Stimulated activated naive CD8-positive, alpha-beta T cell treated with anti-CD3 and anti-CD28 coated beads, Interleukin-15, amount 100 ng/mL, for 72 hours (primary cell): ENCODE data around the gene FAM20C.
"Not testable (repeated sequence)": the region's sequence is repeated elsewhere in the genome, so short reads cannot be mapped to it uniquely, and the experiment has no call there.

Source experiments
- ATAC-seq: fragments of 150-1000 bp; cut with Tn5 transposase; 2 replicates; pipeline ENCODE4 v1.10.0; 2021; ENCODE audit warnings: mild to moderate bottlenecking, moderate library complexity
- DNase-seq, 2 donors: peaks; one replicate each; pipeline ENCODE4 v3.0.0; 2021 to 2022
- H3K27ac Mint-ChIP-seq, 2 donors: one replicate each; pipeline ENCODE4 v1.8.0; 2022; ENCODE audit warnings: mild to moderate bottlenecking in 2 of 2, mixed read lengths in 2 of 2, moderate library complexity in 2 of 2
- H3K27me3 Mint-ChIP-seq: one replicate; pipeline ENCODE4 v1.8.0; 2022; ENCODE audit warnings: mixed read lengths
- H3K4me1 Mint-ChIP-seq: one replicate; pipeline ENCODE4 v1.8.0; 2022; ENCODE audit warnings: mild to moderate bottlenecking, mixed read lengths
- H3K4me3 Mint-ChIP-seq, 2 donors: one replicate each; pipeline ENCODE4 v1.8.0; 2022; ENCODE audit warnings: mild to moderate bottlenecking in 2 of 2, mixed read lengths in 2 of 2, moderate library complexity in 1 of 2
- H3K9me3 Mint-ChIP-seq, 2 donors: one replicate each; pipeline ENCODE4 v1.8.0; 2022; ENCODE audit warnings: mixed read lengths in 2 of 2

Gene FAM20C

GRCh38 chr7:231858-232246 is 39.5 kb downstream of the FAM20C start:
- H3K4me1 Mint-ChIP-seq, result no peaks in the 10 kb centered on the region
- DNase-seq, result no peak
- H3K27ac Mint-ChIP-seq, result no peak overlapping the region
- no peak overlapping the region for H3K4me3 Mint-ChIP-seq
- H3K27me3 Mint-ChIP-seq, result no peaks in the 10 kb centered on the region
- no peaks in the 10 kb centered on the region for H3K9me3 Mint-ChIP-seq
- ATAC-seq, result no peak

DNA sequence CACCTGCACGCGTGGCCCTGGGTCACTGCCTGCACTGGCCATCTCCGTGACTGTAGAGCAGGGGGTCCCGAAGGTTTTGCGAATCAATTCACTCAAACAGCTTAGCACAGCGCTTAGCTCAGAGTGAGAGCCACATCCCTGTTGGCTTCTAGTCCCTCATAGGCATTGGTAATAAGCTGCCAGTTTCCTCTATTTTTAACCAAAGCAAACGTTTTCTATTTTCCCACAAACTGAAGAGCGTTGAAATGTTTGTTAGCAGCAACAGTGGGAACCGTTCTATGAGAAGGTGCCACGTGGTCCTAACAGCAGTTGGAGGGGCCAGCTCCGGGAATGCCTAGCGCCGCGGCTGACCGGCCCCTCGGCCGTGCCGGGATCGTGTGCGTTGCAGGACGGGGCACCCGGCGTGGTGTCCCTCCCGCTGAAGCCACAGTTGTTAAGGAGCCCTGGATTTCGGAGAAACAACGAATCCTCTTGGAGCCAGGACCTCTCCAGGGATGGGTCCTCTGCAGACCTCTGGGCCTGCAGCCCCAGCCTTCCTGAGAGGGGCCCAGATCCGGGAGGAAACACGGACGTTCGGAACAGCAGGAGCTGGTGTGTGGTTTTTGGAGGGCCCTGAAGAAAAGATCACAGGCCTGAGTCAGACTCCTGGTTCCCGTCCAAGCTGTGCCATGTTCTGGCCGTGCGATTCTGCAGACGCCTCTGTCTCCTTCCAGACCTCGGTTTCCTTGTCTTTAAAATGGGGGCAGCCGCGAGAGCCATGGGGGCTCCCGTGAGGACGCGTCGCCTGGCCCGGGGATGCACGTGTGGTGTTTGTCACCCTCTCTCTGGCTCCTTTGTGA is 40.3 kb downstream of the FAM20C start:
- H3K9me3 Mint-ChIP-seq, result no peaks in the 10 kb centered on the region
- H3K27ac Mint-ChIP-seq, result peak overlapping the region in 1 of 2 donors; percentile 6
- H3K4me3 Mint-ChIP-seq, result no peak overlapping the region
- H3K27me3 Mint-ChIP-seq, result no peaks in the 10 kb centered on the region
- DNase-seq (no peak), ATAC-seq (no peak)
- no peaks in the 10 kb centered on the region for H3K4me1 Mint-ChIP-seq

- no peaks in the 10 kb centered on the region for H3K9me3 Mint-ChIP-seq
- H3K27ac Mint-ChIP-seq, result no peak overlapping the region
- H3K4me1 Mint-ChIP-seq, result no peaks in the 10 kb centered on the region
- ATAC-seq (no peak), DNase-seq (no peak)
- no peak overlapping the region for H3K4me3 Mint-ChIP-seq
- H3K27me3 Mint-ChIP-seq, result no peaks in the 10 kb centered on the region
Measured at GRCh38 chr7:233249-234035, 41.1 kb downstream of the FAM20C start.

DNA sequence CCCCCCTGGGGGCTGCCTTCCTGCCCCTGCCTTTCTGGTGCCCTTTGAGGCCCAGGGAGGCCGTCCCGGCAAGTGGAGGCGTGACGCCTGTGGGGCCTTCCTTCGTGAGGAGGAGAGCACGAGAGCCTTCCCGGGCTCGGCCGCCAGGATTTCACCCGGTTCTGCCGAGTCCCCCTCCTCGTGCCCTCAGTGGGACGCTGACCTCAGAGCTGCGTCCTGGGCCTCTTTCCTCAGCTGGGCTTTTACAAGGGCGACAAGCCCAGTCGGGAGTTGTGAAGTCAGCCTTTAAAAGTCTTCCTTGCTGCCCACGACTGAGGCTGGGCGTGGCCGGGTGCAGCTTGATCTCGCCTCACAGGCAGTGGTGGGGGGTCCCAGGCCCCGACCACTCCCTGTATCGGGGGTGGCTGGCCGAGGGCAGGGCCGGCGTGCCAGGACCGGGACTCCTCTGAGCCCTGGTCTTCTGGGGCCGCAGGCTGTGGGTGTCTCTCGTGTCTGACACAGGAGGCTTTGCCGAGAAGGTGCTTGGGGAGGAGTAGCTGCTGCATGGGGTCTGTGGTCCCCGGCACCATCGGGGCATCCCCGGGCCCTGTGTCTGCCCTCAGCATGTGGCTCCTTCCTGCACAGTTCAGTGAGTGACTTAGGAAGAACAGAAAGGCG is 41.8 kb downstream of the FAM20C start:
- ATAC-seq (no peak), DNase-seq (no peak)
- Mint-ChIP-seq H3K9me3 (no peaks in the 10 kb centered on the region), H3K27me3 (no peaks in the 10 kb centered on the region), H3K27ac (no peak overlapping the region), H3K4me3 (no peak overlapping the region), H3K4me1 (no peaks in the 10 kb centered on the region)

DNA sequence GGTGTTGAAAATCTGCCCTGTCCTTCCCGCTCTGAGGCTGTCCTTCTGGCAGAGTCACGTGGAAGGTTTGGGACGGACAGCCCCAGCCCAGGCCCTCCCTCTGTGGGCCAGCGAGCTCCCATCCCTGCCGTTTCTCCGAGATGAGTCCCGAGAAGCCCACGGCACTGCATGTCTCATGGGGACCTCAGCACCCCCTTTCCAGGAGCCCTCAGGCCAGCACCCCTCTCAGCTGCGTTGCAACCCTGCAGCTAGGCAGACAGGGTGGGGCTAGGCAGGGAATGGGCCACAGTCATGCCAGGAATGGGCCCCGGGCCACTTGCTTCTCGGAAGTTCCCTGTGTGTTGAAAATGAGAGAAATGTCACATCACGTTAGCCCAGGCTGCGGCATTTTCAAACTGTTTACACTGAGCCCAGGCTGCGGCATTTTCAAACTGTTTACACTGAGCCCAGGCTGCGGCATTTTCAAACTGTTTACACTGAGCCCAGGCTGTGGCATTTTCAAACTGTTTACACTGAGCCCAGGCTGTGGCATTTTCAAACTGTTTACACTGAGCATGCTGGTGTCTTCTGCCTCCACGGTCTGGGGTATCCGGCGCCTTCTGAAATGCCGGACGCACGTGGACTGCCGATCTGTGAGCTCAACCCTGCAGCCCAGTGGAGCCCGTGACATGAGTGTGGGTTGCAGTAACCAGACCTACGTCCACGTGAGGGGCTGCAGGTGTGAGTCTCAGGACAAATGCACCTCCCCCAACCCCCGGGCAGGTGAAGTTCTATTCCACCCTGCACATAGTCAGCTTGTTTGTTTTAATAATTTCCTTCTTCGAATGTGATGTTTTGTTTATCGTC is 42.6 kb downstream of the FAM20C start:
- Mint-ChIP-seq H3K27ac (no peak overlapping the region), H3K4me3 (no peak overlapping the region), H3K4me1 (no peaks in the 10 kb centered on the region), H3K27me3 (no peaks in the 10 kb centered on the region), H3K9me3 (no peaks in the 10 kb centered on the region)
- ATAC-seq (no peak), DNase-seq (no peak)

GRCh38 chr7:235576-236395 is 43.4 kb downstream of the FAM20C start:
- H3K27ac Mint-ChIP-seq, result no peak overlapping the region
- no peaks in the 10 kb centered on the region for H3K4me1 Mint-ChIP-seq
- no peak for DNase-seq
- no peaks in the 10 kb centered on the region for H3K9me3 Mint-ChIP-seq
- H3K27me3 Mint-ChIP-seq, result no peaks in the 10 kb centered on the region
- ATAC-seq, result no peak
- no peak overlapping the region for H3K4me3 Mint-ChIP-seq

GRCh38 chr7:236967-237366 is 44.6 kb downstream of the FAM20C start:
- DNase-seq (no peak), ATAC-seq (no peak)
- Mint-ChIP-seq H3K27me3 (no peaks in the 10 kb centered on the region), H3K9me3 (no peaks in the 10 kb centered on the region), H3K4me1 (no peaks in the 10 kb centered on the region), H3K4me3 (no peak overlapping the region), H3K27ac (no peak overlapping the region)

DNA sequence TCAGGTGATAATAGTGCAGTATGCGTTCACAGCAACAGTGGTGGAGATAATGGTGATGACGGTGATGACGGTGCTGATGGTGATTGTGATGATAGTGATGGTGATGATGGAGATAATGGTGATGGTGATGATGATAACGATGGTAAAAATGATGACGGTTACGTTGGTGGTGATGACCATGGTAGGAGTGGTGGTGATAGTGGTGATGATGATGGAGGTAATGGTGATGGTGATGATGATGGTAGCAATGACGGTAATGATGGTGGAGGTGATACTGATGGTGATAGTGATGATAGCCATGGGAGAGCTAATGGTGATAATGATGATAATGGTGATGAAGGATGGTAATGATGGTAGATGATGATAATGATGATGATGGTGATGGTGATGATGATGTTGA is 45.0 kb downstream of the FAM20C start:
- Mint-ChIP-seq H3K9me3 (no peaks in the 10 kb centered on the region), H3K4me3 (no peak overlapping the region), H3K27me3 (no peaks in the 10 kb centered on the region), H3K4me1 (no peaks in the 10 kb centered on the region), H3K27ac (no peak overlapping the region)
- ATAC-seq, result no peak
- no peak for DNase-seq

DNA sequence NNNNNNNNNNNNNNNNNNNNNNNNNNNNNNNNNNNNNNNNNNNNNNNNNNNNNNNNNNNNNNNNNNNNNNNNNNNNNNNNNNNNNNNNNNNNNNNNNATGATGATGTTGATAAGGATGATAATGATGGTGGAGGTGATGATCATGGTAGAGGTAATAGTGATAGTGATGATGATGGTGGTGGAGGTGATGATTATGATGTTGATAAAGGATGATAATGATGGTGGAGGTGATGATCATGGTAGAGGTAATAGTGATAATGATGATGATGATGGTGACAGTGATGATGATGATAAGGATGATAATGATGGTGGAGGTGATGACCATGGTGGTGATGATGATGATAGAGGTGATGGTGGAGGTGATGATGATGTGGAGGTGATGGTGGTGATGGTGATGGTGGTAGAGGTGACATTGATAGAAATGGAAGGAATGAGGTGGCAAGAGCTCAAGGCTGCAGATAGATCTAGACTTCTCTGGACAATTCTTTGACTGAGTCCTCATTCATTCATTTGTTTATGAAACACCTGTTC is 47.8 kb downstream of the FAM20C start:
- H3K4me3 Mint-ChIP-seq, result no peak overlapping the region
- ATAC-seq, result no peak

GRCh38 chr7:240887-241421 is 48.6 kb downstream of the FAM20C start:
- no peak for DNase-seq

More for the DNA sequence above, 47.8 kb downstream of the FAM20C start:
- no peak overlapping the region for H3K27ac Mint-ChIP-seq
- H3K4me1 Mint-ChIP-seq, result no peaks in the 10 kb centered on the region
- no peaks in the 10 kb centered on the region for H3K9me3 Mint-ChIP-seq
- no peaks in the 10 kb centered on the region for H3K27me3 Mint-ChIP-seq
- DNase-seq, result no peak

GRCh38 chr7:241513-241912 is 49.1 kb downstream of the FAM20C start:
- Mint-ChIP-seq H3K9me3 (no peaks in the 10 kb centered on the region), H3K4me1 (no peaks in the 10 kb centered on the region), H3K27me3 (no peaks in the 10 kb centered on the region), H3K4me3 (no peak overlapping the region), H3K27ac (no peak overlapping the region)
- ATAC-seq (no peak), DNase-seq (no peak)

More at GRCh38 chr7:240887-241421, 48.6 kb downstream of the FAM20C start:
- H3K27ac Mint-ChIP-seq, result no peak overlapping the region
- no peaks in the 10 kb centered on the region for H3K27me3 Mint-ChIP-seq
- H3K4me3 Mint-ChIP-seq, result no peak overlapping the region
- peak; percentile 82 for ATAC-seq
- H3K9me3 Mint-ChIP-seq, result no peaks in the 10 kb centered on the region
- no peaks in the 10 kb centered on the region for H3K4me1 Mint-ChIP-seq

DNA sequence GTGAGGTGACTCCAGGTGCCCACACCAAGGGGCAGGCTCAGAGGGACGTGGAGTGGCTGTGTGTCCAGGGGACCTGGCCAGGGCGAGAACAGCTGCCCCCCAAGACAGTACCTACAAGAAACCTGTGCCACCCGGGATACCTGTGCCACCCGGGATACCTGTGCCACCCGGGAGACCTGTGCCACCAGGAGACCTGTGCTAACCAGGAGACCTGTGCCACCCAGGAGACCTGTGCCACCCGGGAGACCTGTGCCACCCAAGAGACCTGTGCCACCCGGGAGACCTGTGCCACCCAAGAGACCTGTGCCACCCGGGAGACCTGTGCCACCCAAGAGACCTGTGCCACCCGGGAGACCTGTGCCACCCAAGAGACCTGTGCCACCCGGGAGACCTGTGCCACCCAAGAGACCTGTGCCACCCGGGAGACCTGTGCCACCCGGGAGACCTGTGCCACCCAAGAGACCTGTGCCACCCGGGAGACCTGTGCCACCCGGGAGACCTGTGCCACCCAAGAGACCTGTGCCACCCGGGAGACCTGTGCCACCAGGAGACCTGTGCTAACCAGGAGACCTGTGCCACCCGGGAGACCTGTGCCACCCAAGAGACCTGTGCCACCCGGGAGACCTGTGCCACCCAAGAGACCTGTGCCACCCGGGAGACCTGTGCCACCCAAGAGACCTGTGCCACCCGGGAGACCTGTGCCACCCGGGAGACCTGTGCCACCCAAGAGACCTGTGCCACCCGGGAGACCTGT is 50.6 kb downstream of the FAM20C start:
- not testable (repeated sequence) for H3K27ac Mint-ChIP-seq, H3K27me3 Mint-ChIP-seq, H3K9me3 Mint-ChIP-seq, ATAC-seq, H3K4me1 Mint-ChIP-seq, DNase-seq, H3K4me3 Mint-ChIP-seq

DNA sequence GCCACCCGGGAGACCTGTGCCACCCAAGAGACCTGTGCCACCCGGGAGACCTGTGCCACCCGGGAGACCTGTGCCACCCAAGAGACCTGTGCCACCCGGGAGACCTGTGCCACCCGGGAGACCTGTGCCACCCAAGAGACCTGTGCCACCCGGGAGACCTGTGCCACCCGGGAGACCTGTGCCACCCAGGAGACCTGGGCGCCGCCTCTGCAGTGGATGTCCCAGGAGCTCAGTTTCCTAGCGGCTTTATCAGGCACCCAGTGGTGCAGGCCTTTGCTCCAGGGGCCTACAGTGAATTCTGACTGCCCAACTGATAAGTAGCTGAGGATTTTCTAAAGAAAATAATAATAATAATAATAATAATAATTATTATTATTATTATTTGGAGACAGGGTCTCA is 51.2 kb downstream of the FAM20C start:
- not testable (repeated sequence) for ATAC-seq, DNase-seq, H3K4me1 Mint-ChIP-seq, H3K9me3 Mint-ChIP-seq, H3K4me3 Mint-ChIP-seq, H3K27me3 Mint-ChIP-seq, H3K27ac Mint-ChIP-seq

DNA sequence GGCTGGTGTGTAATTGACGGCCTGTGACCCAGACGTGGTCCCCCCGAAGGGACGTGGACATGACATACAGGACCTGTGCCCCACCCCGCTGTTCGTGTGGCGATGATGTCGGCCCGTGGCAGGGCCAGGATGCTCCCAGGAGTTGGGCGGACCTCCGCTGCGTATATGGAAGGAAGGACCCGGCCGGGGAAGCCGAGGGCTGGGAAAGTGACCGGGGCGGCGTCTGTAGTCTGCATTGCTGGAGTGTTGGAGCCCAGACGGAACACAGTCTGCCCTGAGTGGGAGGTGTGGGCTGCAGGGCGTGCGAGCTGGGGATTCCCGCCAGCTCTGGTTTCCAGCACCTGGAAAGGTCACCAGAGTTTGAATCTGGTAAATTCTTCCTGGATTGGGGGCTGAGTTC is 52.6 kb downstream of the FAM20C start:
- ATAC-seq, result no peak
- no peaks in the 10 kb centered on the region for H3K27me3 Mint-ChIP-seq
- H3K4me3 Mint-ChIP-seq, result no peak overlapping the region
- no peak overlapping the region for H3K27ac Mint-ChIP-seq
- no peaks in the 10 kb centered on the region for H3K9me3 Mint-ChIP-seq
- no peaks in the 10 kb centered on the region for H3K4me1 Mint-ChIP-seq
- no peak for DNase-seq
